OCI-LY7 (cell line): ENCODE measurements around the gene COL9A1. TPM values are rescaled to one million over a fixed set of nuclear protein-coding genes. Genes with fewer than 3 reads are reported as not detected.

ENCODE experiments used
- BruUV-seq: library from RNA; stranded (reverse); fragments of 400-500 nt; replicated peaks from 2 replicates; lab custom pipeline; 2021; lab: Mats Ljungman, UMichigan
- CTCF ChIA-PET: fragments of 300-600 bp; sonication (Branson Sonifier 250); formaldehyde crosslinking; loops from one replicate; lab custom pipeline; 2022; ENCODE audit warnings: antibody characterized with exemption; ENCODE audit not compliant: unreplicated experiment; lab: Charles Lee
- POLR2A ChIA-PET: fragments of 300-600 bp; sonication (Branson Sonifier 250); formaldehyde crosslinking; loops from one replicate; lab custom pipeline; 2022; ENCODE audit warnings: antibody characterized with exemption; lab: Charles Lee
- DNase-seq: peaks from one replicate; pipeline ENCODE4 v3.0.0-alpha.2; 2015; ENCODE audit warnings: low spot score
- H2AFZ ChIP-seq: fragments of 200-600 bp; sonication (generic), shearing (Covaris generic); 2 replicates; pipeline ENCODE4 v1.6.1; 2014; ENCODE audit warnings: mild to moderate bottlenecking, antibody characterized with exemption, low read length, moderate library complexity
- H3K27ac ChIP-seq: fragments of 200-600 bp; sonication (generic); 2 replicates; pipeline ENCODE4 v1.5.1; 2014; ENCODE audit warnings: mixed run types, low read depth, mild to moderate bottlenecking, moderate library complexity, low read length, inconsistent platforms; ENCODE audit not compliant: poor library complexity, severe bottlenecking
- H3K36me3 ChIP-seq: fragments of 200-600 bp; sonication (generic); 2 replicates; pipeline ENCODE4 v1.6.1; 2014; ENCODE audit warnings: mild to moderate bottlenecking, antibody characterized with exemption, low read length, moderate library complexity, mixed read lengths; ENCODE audit not compliant: insufficient read depth
- H3K4me1 ChIP-seq: fragments of 200-600 bp; sonication (generic); 2 replicates; pipeline ENCODE4 v1.5.1; 2014; ENCODE audit warnings: mild to moderate bottlenecking, low read length; ENCODE audit not compliant: insufficient read depth, poor library complexity, severe bottlenecking
- H3K4me2 ChIP-seq: fragments of 200-600 bp; sonication (generic); 2 replicates; pipeline ENCODE4 v1.6.1; 2014; ENCODE audit warnings: mild to moderate bottlenecking, low read length
- H3K4me3 ChIP-seq: fragments of 200-600 bp; sonication (generic); 2 replicates; pipeline ENCODE4 v1.5.1; 2014; ENCODE audit warnings: mild to moderate bottlenecking, low read depth, low read length; ENCODE audit not compliant: poor library complexity, severe bottlenecking
- H3K79me2 ChIP-seq: fragments of 200-600 bp; sonication (generic); 2 replicates; pipeline ENCODE4 v1.6.1; 2016; ENCODE audit warnings: low read depth, mild to moderate bottlenecking, low read length, moderate library complexity, mixed read lengths; ENCODE audit not compliant: insufficient read depth
- H3K9me2 ChIP-seq: fragments of 200-600 bp; sonication (generic); 2 replicates; pipeline ENCODE4 v1.6.1; 2016; ENCODE audit warnings: mild to moderate bottlenecking, low read length, mixed read lengths; ENCODE audit not compliant: insufficient read depth
- H3K9me3 ChIP-seq: fragments of 200-600 bp; sonication (generic); 2 replicates; pipeline ENCODE4 v1.6.1; 2014; ENCODE audit warnings: mild to moderate bottlenecking, mixed run types, low read length, mixed read lengths
- H4K20me1 ChIP-seq: fragments of 200-600 bp; sonication (generic); 2 replicates; pipeline ENCODE4 v1.6.1; 2014; ENCODE audit warnings: mild to moderate bottlenecking, antibody characterized with exemption, low read length, moderate library complexity, mixed read lengths; ENCODE audit not compliant: insufficient read depth
- EZH2phosphoT487 ChIP-seq: fragments of 200-600 bp; sonication (generic); IDR thresholded peaks from 2 replicates; pipeline ENCODE4 v1.6.1; 2018; ENCODE audit warnings: low read depth, borderline replicate concordance, mild to moderate bottlenecking, mixed run types, antibody characterized with exemption, low read length, moderate library complexity, mixed read lengths
- intact Hi-C: fragments of 100-400 bp; cut with micrococcal nuclease; formaldehyde crosslinking; loops from one replicate; pipeline ENCODE4 v1.10.0; 2022; ENCODE audit not compliant: unreplicated experiment
- total RNA-seq, 2 experiments: library from RNA; depleted of rRNA in 1 of 2; stranded (reverse); fragments of >200 nt in 1 of 2; shearing (Covaris generic) in 1 of 2; gene quantifications; 2 replicates each; pipeline ENCODE4 v1.2.3, GENCODE V29; 2014 to 2022
- TF ChIP-seq, protein P1 (sequence below): fragments of 200-600 bp; sonication (generic); conservative IDR thresholded peaks from 2 replicates; pipeline ENCODE4 v1.5.1; 2014; ENCODE audit warnings: mild to moderate bottlenecking, antibody characterized with exemption, low read length, moderate library complexity, mixed read lengths

COL9A1 gene
- total RNA-seq, 2 experiments from 2014 or later: not detected

DNA sequence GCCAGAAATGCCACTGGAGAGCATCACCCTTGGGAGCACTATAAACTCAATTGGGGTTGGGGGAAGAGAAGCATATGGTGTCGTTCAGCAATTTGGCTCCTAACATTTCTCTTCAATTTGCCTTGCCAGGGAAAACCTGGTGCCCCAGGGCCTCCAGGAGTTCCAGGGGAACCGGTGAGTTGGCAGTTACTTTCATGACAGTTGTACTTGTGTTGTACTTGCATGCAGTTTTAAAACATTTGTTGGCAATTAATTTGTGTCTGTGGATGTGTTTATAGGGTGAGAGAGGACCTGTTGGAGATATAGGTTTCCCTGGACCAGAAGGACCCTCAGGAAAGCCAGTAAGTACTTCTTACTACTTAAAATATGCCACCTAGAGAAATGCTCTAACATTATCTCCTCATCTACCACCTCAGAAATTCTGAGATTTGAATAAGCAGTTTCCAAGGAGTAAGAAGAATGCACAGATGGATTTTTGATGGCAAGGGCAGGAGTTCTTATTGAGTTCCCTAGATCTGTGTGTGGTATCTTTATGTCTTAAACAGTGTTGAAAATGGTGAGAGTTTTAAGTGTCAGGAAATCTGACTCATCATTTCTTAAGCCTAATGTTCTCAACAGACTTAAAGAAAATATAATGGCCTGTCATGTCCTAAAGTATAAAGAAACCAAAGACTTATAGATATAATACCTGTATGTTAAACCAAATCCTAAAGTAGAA lies 122.5 kb downstream of the COL9A1 start:
- no peaks in the 10 kb centered on the region for H3K36me3 ChIP-seq
- no peak overlapping the region for H3K27ac ChIP-seq
- no TSS peak for BruUV-seq
- DNase-seq: no peak
- intact Hi-C loops: no loop called here
- H4K20me1 ChIP-seq: no peaks in the 10 kb centered on the region
- no peak overlapping the region for H3K4me2 ChIP-seq
- no peaks in the 10 kb centered on the region for H3K4me1 ChIP-seq
- H2AFZ ChIP-seq: no peak overlapping the region
- no peaks in the 10 kb centered on the region for H3K79me2 ChIP-seq
- no peak for TF ChIP-seq EZH2phosphoT487
- TF ChIP-seq, protein P1, sequence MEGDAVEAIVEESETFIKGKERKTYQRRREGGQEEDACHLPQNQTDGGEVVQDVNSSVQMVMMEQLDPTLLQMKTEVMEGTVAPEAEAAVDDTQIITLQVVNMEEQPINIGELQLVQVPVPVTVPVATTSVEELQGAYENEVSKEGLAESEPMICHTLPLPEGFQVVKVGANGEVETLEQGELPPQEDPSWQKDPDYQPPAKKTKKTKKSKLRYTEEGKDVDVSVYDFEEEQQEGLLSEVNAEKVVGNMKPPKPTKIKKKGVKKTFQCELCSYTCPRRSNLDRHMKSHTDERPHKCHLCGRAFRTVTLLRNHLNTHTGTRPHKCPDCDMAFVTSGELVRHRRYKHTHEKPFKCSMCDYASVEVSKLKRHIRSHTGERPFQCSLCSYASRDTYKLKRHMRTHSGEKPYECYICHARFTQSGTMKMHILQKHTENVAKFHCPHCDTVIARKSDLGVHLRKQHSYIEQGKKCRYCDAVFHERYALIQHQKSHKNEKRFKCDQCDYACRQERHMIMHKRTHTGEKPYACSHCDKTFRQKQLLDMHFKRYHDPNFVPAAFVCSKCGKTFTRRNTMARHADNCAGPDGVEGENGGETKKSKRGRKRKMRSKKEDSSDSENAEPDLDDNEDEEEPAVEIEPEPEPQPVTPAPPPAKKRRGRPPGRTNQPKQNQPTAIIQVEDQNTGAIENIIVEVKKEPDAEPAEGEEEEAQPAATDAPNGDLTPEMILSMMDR: no peak
- no peak overlapping the region for H3K4me3 ChIP-seq
- H3K9me3 ChIP-seq: no peaks in the 10 kb centered on the region
- ChIA-PET POLR2A (no interaction called here), CTCF (no interaction called here)
- H3K9me2 ChIP-seq: no peaks in the 10 kb centered on the region

DNA sequence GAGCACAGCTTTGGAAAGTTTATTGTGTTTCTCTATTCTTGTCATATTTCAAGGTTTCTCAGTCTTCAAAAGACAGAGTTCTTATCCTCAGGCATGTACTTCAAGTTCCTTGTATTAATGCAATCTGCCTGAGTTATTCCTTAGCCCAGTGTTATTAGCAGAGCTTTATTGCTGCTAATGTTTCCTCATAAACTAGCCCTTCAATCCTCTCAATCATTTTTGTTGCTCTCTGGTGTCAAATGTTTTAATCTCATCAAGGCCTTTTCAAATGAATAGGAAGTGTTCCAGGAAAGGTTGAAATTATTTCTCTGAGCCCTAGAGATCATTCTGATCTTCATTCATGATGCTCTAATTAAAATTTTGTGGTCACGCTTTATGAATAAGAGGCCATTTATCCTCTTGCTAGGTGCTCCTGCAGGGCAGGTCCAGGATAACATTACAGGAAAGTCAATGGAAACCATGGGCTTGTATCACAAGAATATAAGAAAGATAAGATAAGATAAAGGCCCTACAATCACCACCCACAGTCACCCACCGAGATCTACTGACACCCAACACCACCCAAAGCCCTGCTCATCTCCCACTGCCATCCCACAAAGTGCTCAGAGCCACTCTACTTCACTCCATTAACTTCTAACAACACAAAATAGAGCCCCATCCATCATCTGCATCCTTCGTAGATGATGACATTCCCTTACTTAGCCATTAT lies 125.9 kb downstream of the COL9A1 start:
- ChIA-PET POLR2A (interaction anchor here (0.6 to 1.7 kb wide), 3 partner anchors 13 to 541 kb away, joined by 3 to 5 read pairs (median 4); no protein-coding TSS in a partner anchor), CTCF (no interaction called here)
- no TSS peak for BruUV-seq
- Histone ChIP-seq H3K4me2 (no peak overlapping the region), H3K27ac (no peak overlapping the region), H3K9me2 (no peaks in the 10 kb centered on the region), H2AFZ (no peak overlapping the region), H3K9me3 (no peaks in the 10 kb centered on the region), H3K36me3 (no peaks in the 10 kb centered on the region), H3K4me1 (no peaks in the 10 kb centered on the region), H3K4me3 (no peak overlapping the region), H4K20me1 (no peaks in the 10 kb centered on the region), H3K79me2 (no peaks in the 10 kb centered on the region)
- TF ChIP-seq, protein P1: no peak
- TF ChIP-seq EZH2phosphoT487: no peak
- intact Hi-C loops: no loop called here
- DNase-seq: no peak
